ENCODE data around the gene ZDHHC8.

ZDHHC8 gene

GRCh38 chr22:20114506-20115475, 16.8 kb upstream of the ZDHHC8 start:
- no peak for DNase-seq

DNA sequence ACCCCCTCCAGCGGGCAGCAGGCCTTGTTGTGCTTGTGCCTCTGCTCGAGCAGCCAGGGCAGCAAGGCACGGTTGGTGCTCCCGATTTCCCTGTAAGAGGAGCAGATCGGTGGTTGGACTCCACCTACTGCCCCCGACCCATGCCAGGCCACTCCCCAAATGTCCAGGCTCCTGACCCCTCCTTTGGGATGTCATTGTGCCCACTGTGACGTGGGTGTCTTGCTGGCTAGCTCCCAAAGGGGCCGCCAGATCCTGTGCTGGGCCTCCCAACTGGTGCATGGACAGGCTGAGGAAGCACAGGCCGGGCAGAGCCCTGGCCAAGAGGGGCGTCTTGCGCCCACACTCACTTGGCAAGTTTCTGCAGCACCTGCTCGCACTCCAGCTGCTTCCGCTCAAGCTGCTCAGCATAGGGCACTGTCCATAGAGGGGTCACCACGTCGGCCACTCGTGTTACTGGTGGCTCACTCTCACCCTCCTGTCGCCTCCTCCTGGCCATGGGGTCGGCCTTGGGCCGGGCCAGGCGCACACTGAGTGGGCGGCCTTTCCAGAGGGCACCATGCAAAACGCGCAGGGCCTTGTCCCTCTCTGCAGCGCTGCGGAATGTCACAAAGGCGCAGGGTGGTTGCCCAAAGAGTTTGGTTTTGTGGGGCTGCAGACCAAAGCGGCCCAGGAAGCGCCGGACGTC, 15.8 kb upstream of the ZDHHC8 start, which contains the start of gene RANBP1:
RANBP1 (plus strand) TSS at position 414 of the 685 bp plus-strand sequence; CDS start at position 495, 81 bp downstream.
- no peak for DNase-seq

- no peak for DNase-seq
Observed at GRCh38 chr22:20116376-20116950, 15.1 kb upstream of the ZDHHC8 start.

DNA sequence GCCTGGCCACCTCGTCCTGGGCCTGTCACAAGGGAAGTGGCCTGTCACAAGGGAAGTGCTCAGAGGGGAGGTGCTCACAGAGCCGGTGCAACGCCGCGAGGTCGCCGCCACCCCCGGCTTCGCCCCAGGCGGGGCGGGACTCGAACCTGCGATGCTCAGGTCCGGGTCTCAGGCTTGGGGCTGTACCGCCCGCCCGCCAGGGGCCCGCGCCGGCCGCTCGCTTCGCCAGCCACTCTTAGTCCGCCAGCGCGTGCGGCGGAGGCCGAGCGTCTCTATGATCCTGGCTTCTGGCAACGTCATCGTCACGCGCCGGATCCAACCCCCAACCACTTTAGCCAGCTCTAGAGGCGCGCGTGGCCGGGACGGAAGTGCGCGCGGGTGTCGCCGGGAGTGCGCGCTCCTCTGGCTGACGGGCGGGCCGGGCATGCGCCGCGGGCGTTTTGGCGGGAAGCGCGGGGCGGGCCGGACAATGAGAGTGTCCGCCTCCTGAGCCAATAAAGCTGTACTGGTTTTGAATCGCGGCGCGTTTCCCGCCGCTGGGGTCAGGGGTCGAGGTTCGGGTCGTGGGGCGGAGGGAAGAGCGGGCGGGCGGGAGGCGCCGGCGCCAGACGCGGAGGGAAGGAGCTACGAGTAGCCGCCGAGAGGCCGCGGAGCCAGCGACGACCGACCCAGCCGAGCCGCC, 14.5 kb upstream of the ZDHHC8 start, which contains the start of gene TRMT2A:
TRMT2A (minus strand) TSS at position 276 of the 682 bp plus-strand sequence. CDS start 320 bp downstream, outside the sequence.
- peak; percentile 89 to 99 (median 96) for DNase-seq

DNA sequence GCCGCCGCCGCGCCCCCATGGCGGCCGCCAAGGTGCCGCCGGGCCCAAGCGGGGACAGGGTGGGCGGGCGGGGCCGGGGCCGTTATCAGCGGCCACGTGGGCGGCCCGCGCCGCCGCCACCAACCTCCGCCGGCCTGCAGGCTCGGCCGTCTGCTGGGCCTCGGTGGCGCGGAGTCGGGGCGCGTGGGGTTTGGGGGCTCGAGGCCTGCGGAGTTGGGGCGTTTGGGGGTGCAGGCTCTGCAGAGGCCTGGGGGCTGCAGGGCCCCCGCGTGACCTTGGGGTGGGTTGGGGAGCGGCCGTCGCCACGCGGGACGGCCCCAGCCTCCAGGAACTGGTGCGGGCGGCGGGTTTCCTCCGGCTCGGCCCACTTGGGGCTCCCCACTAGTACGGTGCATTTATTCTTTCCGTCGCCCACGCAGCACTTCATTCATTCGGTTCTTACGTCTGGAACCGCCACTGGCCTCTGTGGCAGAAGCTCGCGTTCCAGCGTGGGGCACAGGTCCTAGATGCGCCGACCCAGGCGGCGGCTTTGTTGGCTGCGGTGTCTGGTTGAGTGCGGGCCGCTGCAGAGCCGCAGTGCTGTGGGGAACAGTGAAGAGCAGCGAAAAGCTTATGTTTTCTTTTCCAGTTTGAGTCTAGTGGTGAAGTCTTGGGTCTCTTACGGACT, 13.8 kb upstream of the ZDHHC8 start:
- DNase-seq: no peak

GRCh38 chr22:20118300-20119020, 13.1 kb upstream of the ZDHHC8 start:
- DNase-seq: no peak

- DNase-seq: no peak
Observed at GRCh38 chr22:20121856-20122415, 9.7 kb upstream of the ZDHHC8 start.

DNA sequence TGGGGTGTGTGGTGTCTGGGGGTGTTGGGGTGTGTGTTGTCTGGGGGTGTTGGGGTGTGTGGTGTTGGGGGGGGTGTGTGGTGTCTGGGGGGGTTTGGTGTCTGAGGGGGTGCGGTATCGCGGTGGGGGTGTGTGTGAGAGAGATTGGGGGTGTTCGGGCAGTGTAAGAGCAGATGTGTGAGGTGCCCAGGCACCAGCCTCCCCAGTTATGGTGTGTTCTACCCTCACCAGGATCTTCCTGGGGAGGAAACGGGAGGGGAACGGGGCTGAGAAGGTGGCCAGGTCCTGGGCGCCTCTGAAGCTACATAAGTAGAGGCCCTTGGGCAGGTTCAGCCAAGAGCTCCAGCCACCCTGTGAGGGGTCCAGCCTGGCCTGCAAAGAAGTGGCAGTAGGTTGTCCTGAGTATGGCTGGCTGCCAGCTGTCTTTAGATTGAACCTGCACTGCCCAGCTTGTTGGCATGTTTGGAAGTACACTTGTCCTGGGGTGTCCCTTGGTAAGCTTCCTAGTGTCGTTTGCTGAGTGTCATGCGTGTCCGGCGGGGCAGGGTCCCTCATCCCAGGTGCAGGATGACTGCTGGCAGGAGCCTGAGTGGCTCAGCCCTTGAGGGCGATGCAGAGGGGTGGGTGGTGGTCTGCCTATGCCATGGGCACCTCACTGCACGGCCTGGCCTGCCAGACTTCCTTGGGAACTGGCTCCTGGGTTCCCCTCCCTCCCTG, 8.1 kb upstream of the ZDHHC8 start:
- DNase-seq: no peak

DNA sequence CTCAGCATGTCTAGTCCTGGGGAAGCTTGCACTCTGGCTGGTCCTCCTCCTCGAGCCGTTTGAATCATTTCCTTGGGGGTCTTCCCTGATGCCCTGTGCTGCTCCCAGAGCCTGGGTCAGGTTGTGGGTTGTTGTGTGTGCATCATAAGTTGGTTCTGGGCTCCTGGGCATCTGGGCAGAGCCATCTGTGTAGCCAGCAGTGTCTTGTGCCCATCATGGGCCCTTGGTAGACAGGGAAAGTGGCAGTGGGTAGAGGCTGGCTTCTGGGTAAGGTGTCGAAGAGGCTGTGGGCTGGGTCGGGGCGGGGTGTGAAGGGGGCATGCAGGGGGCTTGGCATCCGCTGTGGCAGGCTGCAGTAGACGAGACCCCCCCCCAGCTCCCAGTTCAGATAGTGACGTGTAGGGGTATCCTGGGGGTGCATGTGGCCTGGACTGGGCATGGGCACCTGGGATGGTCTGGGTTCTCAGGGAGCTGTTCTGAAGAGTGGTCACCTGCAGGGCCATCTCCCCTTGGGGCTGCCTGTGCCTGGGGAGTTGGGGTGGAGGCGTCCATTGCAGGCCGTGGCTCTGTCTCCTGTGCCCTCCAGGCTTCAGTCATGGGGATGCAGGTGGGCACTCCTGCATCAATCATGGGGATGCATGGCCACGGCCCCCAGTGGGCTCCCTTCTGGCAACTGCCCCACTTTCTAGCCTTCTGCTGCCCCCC, 7.4 kb upstream of the ZDHHC8 start:
- DNase-seq: no peak

GRCh38 chr22:20125201-20126174, 6.1 kb upstream of the ZDHHC8 start:
- DNase-seq: no peak

DNA sequence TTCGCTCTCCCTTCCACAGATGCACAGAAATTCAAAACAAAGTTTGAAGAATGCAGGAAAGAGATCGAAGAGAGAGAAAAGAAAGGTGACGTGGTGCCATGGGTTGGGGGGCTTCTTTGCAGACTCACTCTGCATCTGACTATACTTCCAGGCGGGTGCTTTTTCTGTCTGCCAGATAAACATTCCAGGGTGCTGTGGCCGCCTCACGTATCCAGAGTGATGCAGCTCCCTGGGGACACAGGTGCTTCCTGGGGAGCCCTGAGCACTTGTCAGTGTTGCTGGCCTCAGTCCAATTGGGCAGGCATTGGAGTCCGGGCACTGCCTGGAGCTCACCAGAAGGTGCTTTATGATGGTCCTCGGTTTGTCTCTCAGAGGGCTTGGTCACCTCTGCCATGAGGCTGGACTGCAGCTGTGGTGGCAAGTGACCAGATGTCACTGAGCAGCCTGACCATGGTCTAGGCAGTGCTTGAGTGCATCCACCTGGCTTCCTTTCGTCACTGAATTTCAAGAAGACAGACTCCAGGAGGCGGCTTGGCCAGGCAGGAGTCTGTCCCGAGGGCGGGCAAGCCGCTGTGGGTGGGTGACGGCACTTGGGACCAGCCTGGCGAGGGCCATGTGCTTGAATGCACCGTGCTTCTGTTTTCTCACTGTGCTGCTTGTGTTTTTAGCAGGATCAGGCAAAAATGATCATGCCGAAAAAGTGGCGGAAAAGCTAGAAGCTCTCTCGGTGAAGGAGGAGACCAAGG, 5.1 kb upstream of the ZDHHC8 start:
- DNase-seq: no peak

DNA sequence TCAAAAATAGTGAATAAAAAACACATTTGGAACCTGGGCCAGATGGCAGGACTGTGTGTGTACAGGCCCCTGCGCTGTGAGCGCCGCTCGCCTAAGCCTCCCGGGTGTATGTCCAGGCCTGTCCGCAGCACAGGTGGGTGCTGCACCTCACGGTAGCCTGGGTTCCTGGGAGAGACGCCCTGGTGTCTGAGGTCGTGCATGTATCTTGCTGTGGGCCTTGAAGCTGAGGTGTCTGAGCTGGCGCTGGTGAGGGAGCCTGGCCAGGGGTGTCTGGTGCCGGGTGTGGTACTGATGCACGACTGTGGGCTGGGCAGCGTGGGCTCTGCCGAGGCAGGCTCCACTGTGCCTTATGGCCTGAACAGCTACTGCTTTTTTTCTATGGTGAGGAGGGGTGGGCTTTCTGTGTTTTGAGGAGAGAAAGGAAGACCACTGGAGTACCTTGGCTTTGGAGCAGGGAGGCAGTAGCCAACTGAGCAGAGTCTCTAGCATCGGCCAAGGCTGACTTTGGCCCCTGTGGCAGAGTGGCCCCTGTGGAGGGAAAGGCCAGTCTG, 4.2 kb upstream of the ZDHHC8 start:
- DNase-seq: no peak

DNA sequence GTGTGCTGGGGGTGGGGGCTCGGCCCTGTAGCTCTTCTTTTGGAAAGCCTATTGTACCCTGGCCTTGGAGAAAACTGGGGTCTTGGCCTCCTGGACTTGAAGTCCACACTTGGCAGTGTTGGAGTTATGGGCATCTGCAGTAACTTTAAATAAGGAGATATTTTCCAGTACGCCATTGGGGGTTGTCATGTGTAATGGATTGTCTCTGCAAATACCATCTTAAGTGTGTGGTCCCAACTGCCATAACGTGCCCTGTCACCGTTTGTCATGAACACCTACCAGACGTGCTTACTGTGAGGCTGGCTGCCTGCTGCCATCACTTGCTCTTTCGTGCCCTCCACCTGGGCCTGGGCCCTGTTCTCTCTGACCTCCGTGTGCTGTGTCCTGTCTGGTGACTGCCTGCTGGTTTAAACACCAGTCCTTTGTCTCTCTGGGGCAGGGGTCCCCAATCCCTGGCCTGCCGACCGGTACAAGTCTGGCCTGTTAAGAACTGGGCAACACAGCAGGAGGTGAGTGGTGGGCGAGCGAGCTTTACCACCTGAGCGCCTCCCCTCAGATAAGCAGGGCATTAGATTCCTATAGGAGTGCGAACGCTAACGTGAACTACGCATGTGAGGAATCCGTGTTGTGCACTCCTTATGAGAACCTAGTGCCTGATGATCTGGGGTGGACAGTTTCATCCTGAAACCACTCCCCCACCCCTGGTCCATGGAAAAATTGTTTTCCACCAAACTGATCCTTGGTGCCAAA, 3.6 kb upstream of the ZDHHC8 start:
- no peak for DNase-seq

DNA sequence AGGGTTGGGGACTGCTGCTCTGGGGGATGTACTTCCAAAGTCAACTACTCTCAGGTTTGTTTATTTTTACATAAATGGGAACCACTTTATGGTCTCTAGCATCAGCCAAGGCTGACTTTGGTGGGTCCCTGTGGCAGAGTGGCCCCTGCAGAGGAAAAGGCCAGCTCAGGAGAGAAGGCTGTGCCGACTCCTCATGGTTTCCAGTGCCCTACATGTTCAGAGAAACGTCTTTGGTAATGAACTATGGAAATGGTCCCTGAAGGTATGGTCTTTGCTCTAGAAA, 3.0 kb upstream of the ZDHHC8 start:
- no peak for DNase-seq

GRCh38 chr22:20128902-20129746, 2.5 kb upstream of the ZDHHC8 start:
- DNase-seq: peak in 3 of 14 donors; percentile 5 to 34 (median 12)

- no peak for DNase-seq
Observed at GRCh38 chr22:20129747-20130014, 1.9 kb upstream of the ZDHHC8 start.

Measured in C1 segment of cervical spinal cord (tissue), 14 donors.